ENCODE results near the gene VIPAS39.

GRCh38 chr14:77436042-77436441 is 21.4 kb downstream of the VIPAS39 start:
- TF ChIP-seq RARB (CRISPR knock-in tag; IDR thresholded peaks at IDR 0.05), result no peak
- TF ChIP-seq ZFP3 (CRISPR knock-in tag; IDR thresholded peaks at IDR 0.05), result no peak
- no peak for TF ChIP-seq PATZ1 (CRISPR knock-in tag; IDR thresholded peaks at IDR 0.05; ENCODE audit: borderline replicate concordance)
- TF ChIP-seq ISL1 (CRISPR knock-in tag; IDR thresholded peaks at IDR 0.05), result 0 out of 2 replicates have a peak, but pooled peaks have one; percentile 20
- TF ChIP-seq PPARA (CRISPR knock-in tag; IDR thresholded peaks at IDR 0.05; ENCODE audit: borderline replicate concordance), result no peak
- TF ChIP-seq ZNF8 (CRISPR knock-in tag; IDR thresholded peaks at IDR 0.05), result no peak

Data from SK-N-SH treated with all-trans-retinoic acid at 6 μM for 48 hours (cell line).